ENCODE measurements around the gene SUN5.
"Not testable (repeated sequence)": the region's sequence is repeated elsewhere in the genome, so short reads cannot be mapped to it uniquely, and the experiment has no call there.

Gene SUN5, protein sequence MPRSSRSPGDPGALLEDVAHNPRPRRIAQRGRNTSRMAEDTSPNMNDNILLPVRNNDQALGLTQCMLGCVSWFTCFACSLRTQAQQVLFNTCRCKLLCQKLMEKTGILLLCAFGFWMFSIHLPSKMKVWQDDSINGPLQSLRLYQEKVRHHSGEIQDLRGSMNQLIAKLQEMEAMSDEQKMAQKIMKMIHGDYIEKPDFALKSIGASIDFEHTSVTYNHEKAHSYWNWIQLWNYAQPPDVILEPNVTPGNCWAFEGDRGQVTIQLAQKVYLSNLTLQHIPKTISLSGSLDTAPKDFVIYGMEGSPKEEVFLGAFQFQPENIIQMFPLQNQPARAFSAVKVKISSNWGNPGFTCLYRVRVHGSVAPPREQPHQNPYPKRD

DNA sequence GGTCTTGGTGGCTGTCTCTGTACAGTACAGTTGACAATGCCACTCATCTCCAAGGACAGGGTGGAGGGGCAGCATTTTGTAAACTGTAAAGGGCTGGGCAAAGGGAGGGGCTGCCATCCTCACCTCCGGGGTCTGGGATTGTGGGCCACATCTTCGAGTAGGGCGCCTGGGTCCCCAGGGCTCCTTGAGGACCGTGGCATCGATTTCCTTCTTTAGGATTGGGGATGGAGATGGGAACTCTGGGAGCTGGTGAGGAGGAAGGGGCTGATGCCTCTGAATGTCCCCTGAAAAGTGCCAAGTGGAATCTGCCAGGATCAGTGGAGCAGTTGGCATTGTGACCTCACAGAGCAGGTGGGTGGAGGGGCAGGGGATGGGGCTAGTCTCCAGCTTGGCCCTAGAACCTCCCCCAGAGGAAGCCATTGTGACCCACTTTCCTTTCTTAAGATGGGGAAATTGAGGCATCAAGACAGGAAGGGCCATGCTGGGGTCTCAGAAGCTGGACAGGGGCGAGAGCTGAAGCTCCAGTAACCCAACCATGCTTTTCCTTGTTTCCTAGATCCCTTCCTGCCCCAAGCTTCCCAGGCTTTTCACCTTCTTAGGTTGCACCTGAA lies at the start of gene SUN5:
Gene SUN5 (minus strand): TSS at position 293 of the 611 bp plus-strand sequence. CDS start 93 bp downstream, at position 200.
- no peak for DNase-seq

DNA sequence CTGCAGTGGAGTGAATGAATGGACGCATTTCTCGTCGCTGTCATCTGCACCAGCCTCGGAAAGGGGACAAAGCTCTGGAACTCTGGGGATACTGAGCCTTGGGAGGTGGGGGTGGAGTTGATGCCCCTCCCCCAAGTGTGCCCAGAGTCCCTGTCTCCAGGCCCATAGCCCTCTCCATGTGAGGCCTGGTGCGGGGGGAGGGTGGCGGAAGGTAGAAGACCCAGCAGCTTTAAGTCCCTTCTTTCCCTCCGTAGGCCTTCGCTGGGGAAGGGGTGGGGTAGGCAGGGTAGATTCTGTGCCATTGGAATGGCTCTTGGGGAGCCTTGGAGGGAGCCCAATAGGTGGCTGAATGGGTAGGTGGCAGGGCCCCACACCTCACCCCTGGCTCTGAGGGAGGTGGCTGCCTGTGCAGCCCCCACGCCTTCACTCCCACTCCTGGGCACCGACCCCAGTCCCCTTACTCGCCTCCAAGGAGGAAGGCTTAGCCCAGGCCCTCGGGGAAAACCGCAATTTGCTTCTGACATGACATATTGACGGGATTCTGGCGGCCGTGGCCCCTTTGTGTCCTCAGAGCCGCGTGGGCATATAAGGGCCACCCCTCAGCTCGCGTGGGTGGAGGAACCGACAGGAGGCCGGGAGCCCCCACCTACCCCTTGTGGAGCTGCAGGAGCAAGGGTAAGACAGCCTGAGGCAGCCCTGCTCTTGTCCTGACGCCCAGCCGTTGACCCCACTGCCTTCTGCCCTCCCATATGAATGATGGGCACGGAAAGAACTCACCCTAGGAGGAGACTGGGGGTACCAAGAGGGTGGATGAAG lies 49.3 kb upstream of the SUN5 start, which contains the start of gene BPIFB3:
Gene BPIFB3 (plus strand): TSS at position 613 of the 816 bp plus-strand sequence. CDS start 1,533 bp downstream, outside the sequence.
- no peak for DNase-seq

DNA sequence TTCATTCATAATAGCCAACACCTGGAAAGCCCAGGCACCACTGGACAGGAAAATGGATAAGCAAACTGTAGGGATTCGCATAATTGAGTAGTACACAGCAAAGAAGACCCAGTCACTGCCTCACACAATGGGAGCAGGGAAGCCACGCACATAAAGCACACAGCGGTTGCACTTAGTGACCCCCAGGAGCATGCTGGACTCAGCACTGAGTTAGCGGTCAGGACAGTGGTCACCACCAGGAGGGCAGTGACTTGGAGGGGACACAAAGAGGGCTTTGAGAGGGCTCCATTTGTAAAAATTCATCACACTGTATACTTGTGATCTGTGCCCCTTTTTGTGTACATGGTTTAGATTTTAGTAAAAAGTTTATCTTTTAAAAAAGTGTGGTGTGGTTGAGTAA lies 47.1 kb upstream of the SUN5 start:
- no peak for DNase-seq

DNA sequence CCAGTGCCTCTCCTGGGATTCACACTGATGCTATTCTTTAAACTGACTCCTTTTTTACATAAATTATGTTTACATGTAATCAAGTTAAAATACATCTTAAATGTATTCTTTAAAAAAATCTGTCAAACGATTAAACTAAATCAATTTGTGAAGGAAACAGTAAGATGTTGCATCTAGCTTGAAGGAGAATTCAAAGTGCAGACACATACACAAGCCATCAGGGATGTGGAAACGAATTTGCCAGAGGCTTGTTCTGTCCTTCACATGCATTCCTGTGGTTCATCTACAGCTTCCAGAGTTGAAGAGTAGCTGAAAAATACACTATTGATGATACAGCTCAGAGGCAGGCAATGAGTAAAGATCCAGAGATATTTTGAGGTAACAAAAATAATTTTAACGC lies 42.2 kb upstream of the SUN5 start:
- DNase-seq: no peak

DNA sequence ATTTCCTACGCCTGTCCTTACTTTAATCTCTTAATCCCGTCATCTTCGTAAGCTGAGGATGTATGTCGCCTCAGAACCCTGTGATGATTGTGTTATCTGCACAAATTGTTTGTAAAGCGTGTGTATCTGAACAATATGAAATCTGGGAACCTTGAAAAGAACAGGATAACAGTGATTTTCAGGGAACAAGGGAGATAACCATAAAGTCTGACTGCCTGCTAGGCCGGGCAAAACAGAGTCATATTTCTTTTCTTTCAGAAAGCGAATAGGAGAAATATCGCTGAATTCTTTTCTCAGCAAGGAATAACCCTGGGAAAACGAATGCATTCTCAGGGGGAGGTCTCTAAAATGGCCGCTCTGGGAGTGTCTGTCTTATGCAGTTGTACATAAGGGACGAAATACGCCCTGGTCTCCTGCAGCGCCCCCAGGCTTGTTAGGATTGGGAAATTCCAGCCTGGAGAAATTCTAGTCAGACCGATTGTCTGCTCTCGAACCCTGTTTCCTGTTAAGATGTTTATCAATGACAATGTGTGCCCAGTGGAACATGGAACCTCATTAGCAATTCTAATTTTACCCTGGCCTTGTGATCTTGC lies 41.0 kb upstream of the SUN5 start:
- not testable (repeated sequence) for DNase-seq

DNA sequence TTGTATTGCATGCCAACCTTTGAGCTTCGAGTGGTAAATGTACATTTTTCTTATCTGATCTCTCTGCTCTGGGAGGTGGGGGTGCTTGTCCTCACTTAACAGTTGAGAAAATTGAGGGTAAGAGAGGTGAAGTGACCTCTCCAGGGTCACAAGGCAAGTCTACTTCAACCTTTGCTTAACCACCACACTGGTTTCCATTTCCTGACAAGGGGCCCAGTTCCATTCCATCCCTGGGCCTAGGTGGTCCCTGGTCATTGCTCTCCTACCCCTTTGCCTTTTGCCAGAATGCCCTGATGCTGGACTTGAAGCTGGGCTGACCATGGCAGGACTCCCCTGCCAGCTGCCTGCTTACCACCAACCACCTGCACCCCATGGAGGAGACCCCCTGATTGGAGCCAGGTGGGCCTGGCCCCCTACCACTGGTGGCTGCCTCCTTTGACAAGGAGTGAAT lies 39.5 kb upstream of the SUN5 start:
- no peak for DNase-seq

DNA sequence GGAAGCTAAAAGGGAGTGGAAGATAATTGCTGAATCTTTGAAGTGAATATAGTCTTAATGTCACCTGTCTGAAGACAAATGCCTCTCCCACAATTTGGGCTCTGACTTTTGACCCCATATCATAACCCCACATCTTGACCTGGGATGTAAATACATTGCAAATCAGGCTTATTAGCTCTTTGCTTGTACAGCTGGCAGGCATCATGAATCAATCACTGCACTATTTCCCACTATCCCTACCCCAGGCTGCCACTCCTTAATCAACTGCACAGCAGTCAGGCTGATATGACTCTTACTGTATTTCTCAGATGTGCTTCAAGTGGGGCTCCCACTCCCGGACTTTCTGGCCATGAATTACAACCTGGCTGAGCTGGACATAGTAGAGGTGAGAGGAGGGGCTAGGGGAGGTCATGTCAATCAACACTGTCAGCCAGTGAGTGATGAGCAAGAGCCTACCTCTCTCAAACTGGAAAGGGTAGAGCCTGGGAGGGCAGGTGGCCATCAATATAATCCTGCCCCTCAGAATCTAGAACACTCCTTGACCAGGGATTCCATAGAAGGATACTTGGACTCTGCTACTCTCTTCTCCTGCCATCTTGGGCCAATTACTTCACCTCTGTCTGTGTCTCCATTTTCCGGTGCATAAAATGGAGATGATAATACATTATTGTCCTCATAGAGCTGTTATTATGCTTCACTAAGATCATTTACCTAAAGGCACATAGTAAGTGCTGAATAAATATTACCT lies 38.9 kb upstream of the SUN5 start:
- DNase-seq: no peak

DNA sequence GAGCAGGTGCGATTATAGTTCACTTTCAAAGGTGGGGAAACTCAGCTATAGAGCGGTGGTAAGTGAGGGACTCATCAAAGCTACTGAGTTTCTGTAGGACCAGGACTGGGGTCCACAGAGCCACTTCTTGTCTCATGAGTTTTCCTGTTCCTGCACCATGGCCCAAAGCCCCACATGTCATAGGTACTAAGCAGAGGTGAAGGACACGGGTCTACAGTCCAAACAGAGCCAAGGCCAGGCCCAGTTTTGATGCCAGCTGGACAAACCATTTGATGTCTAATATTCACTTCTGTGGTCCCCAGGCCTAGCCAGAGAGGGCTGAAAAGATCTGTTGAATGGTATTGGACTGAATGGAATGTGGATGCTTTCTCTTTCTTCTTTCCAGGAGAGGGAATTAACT lies 38.2 kb upstream of the SUN5 start:
- DNase-seq: no peak

DNA sequence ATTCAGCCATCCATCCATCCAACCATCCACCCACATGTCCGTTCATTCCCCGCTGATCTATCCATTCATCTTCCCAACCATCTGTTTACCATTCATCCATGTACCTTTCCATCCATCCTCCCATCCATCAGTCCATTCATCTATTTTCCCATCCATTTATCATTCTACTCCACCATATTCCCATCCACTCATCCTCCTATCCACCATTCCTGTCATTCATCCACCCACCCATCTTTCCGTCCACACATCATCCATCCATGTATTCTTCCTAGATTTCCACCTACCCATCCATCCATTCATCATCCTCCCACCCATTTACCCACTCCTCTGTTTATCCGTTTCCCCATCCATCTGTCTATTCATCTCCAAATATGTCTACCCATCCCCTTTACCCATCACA lies 34.0 kb upstream of the SUN5 start:
- DNase-seq: no peak

DNA sequence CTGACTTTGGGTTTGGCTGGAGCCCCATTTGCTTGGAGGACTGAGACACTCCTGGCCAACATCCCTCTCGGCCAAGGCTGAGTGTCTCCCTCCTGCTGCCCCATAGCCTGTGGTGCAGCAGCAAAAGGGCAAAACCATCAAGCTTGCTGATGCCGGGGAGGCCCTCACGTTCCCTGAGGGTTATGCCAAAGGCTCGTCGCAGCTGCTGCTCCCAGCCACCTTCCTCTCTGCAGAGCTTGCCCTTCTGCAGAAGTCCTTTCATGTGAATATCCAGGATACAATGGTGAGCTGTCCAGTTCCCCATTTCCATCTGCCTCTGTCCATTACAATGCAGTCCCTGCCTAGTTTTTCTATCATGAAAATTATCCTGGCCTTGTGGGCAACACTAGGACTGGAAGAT lies 33.2 kb upstream of the SUN5 start:
- no peak for DNase-seq

DNA sequence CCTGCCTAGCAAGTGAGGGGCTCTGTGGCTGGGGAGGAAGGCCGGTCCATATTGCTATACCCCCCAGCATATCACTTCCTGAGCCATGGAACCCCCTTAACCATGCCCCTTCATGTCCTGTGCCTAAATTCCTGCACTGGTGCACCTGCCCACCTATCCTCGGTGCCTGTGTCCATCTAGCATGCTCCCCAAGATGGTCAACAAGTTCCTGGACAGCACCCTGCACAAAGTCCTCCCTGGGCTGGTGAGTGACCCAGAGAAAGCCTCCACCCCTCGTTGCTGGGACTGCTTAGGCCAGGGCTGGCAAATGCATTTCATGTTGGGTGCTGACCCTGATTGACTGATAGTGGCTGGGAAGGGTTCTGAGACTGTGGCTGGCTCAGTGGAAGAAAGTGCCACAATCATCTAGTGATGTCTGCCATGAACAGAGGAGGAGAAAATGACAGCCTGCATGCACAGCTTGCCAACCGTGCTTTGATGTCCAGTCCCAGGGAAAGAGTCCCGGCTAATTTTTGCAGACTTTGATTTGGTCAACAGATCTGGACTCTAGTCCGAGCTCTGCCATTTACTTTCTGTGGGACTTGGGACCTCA lies 30.8 kb upstream of the SUN5 start:
- DNase-seq: no peak

DNA sequence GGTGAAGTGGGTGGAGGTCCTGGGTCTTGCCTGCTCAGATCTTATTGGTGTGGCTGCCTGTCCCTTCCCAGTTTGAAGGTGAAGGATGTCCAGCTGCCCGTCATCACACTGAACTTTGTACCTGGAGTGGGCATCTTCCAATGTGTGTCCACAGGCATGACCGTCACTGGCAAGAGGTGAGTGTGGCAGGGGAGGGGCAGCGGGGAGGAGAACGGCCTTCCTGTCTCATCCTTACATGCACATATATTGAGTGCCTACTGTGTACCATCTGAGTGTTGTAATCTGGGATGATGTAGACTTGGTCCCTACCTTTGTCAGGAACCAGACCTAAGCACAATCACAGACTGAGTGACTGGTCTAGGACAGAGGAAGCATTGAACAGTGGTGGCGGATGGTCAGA lies 29.9 kb upstream of the SUN5 start:
- DNase-seq: no peak

DNA sequence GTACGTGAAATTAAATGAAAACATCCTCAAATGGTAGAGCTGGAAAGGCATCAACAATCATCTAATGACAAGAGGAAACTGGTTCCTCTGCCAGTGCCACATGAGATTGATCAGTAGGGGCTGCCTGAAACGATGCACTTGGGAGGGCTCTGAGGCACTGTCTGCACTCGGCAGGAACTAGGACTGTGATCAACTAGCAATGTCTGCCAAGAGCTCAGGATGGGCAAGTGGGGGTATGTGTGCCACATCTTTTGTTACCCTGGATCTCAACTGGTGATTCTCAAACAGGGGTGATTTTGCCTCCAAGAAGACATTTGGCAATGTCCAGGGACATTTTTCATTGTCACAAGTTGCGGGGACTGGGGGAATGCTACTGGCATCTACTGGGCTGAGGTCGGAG lies 29.1 kb upstream of the SUN5 start:
- no peak for DNase-seq

DNA sequence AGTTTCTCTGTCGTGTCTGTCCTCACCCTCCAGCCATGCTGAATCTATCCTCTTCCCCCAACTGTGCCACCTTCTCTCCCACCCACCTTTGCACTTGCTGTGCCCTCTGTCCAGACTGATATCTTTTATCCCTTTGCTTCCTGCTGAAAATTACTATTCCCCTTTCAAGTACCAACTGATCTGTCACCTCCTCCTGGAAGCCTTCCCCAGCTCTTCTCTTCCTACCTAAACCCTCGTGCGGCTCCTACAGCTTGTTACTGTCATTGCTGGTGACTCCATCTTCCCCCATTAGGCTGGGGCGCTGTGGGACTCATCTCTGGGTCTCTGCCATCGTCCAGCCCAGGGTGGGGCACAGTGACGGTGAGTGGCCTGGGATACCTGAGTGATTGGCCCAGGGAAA lies 28.3 kb upstream of the SUN5 start:
- DNase-seq: no peak

DNA sequence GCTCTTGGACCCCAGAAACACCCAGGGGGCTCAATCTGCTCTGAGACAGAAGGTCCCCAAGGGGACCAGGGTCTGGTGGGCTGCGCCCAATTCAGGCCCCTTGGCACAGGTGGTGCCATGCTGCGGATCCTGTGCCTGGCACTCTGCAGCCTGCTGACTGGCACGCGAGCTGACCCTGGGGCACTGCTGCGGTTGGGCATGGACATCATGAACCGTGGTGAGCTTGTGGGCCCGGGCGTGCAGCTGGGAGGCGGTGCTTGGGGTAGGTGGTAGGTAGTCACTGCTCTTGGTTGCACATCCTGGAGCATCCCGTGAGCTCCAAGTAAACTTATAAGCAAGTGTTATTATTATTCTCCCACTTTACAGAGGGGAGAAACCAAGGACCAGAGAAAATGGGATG lies 27.3 kb upstream of the SUN5 start, which contains the start of gene BPIFB6:
Gene BPIFB6 (plus strand): TSS at position 118 of the 400 bp plus-strand sequence. CDS start 0 bp downstream, at position 118.
- no peak for DNase-seq

DNA sequence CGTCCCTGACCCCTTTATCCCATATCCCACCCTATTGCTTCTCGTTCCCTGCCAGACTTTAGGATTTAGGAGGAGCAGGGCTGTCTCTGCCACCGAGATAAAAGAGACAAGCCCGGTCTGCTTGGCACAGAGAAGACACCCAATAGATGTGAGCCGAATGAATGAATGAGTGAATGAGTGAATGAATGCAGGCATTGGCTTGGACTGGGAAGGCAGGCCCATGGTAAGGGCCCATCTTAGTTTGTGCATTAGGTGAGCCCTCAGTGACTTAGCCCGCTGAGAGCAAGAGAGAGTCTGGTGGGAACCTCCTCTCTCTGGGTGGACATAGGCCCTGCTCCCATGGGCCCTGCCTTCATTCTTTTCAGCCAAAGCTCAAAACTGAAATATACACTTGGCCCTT lies 26.3 kb upstream of the SUN5 start:
- DNase-seq: no peak

DNA sequence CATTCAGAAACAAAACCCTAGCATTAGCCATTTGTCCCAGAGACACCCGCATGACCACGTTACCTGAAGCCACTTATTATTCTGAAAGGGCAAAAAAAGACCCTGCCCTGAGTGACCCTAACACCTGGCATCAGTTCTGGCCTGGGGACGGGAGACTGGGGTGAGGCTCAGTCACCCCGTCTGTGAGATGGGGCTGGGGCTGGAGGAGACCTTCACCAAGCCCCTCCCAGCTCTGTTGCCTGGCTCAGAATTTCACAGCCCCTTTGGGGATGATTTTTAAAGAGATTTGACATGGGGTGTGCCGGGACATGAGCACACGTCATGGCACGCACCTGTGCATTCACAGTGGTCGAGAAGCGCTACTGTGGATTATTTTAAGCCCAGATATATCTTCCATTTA lies 25.8 kb upstream of the SUN5 start:
- DNase-seq: no peak

DNA sequence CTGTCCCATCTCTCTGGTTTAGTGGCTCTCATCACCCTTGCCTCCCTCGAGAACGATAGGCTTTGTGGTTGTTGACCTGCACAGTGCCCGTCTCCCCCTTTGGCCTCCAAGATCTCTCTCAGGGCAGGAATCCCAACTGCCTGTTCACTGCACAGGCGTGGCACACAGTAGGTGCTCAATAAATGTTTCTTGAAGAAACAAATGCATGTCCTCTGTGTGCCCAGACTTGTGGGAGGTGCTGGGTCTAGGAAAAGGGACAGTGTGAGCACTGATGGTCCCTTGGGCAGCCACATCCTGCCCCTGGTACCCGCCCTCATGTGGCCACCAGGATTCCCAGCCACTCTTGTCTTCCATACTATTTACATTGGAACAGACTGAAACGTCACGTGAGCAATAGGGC lies 24.6 kb upstream of the SUN5 start:
- DNase-seq: no peak

DNA sequence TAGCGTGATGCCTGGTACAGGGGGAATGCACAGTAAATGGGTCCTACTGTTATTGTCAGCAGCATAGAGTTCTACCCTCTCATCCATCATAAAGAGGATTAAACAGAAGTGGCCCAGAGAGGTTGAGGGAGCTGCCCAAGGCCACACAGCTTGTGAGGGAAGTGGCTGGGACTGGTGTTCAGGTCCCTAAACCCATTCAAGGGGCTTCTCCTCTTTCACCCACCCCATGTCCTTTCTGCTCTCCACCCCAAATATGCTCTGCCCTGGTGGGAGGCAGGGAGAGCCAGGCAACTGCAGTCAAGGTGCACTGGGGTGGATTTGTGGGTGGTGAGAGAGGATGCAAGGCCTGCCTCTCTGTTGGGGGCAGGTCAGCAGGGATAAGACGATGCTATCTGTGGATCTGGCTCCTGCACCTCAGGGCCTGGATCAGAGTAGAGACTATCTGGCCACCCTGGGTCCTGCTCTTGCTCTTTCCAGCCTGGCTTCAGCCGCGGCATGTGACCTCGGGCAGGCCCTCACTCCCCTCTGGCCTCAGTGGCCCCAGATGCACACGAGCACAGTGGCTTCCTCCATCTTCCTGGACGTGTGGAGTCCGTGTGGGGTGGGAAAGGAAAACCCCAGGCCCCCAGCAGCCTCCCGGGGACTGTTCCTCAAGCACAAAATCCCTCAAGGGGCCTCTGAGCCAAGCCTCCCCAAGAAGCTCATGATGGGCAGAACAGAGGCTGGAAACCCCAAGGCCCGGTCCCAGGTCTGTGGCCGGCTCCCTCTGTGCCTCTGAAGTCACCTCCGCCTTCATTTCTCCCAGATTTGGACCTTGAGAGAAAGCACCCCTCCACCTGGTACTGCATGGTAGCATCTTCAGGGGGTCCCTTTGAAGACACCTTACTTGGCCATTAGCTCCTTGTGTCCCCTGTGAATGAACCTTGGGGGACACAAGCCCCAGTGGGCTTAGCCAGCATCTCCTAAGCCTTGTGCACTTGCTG lies 23.8 kb upstream of the SUN5 start:
- no peak for DNase-seq

Data from NCI-H1092 (cell line).